GM18505 (cell line): Measurements from ENCODE around the gene MEN1.
A peak's percentile ranks its signal among the peaks of the same experiment; 100 is the strongest.
"Not testable (repeated sequence)": the region's sequence is repeated elsewhere in the genome, so short reads cannot be mapped to it uniquely, and the experiment has no call there.

Source experiments
- ATAC-seq: cut with Tn5 transposase; IDR thresholded peaks from one replicate; pipeline ENCODE4 v1.9.1; 2021; ENCODE audit not compliant: unreplicated experiment
- POLR2A ChIP-seq: IDR thresholded peaks from 4 replicates; pipeline ENCODE4 v1.6.1; 2011; ENCODE audit warnings: borderline replicate concordance; ENCODE audit not compliant: insufficient read depth, insufficient read length; ENCODE audit errors: extremely low read depth

The MEN1 gene

GRCh38 chr11:64833509-64833908 is 23.2 kb upstream of the MEN1 start:
- ATAC-seq = no peak
- no peak for TF ChIP-seq POLR2A

GRCh38 chr11:64833198-64833502 is 22.8 kb upstream of the MEN1 start:
- ATAC-seq = no peak
- no peak for TF ChIP-seq POLR2A

GRCh38 chr11:64832467-64833197 is 22.3 kb upstream of the MEN1 start:
- no peak for TF ChIP-seq POLR2A
- no peak for ATAC-seq

- ATAC-seq = no peak
- no peak for TF ChIP-seq POLR2A
These were observed 21.1 kb upstream of the MEN1 start for GRCh38 chr11:64831411-64831891.

- ATAC-seq = no peak
- no peak for TF ChIP-seq POLR2A
These were observed 19.3 kb upstream of the MEN1 start for GRCh38 chr11:64829536-64830251.

- TF ChIP-seq POLR2A = no peak
- ATAC-seq = no peak
These were observed 17.1 kb upstream of the MEN1 start for GRCh38 chr11:64827451-64827839.

GRCh38 chr11:64826578-64827450 is 16.5 kb upstream of the MEN1 start:
- ATAC-seq = no peak
- no peak for TF ChIP-seq POLR2A

- ATAC-seq = no peak
These were observed 15.7 kb upstream of the MEN1 start for GRCh38 chr11:64826062-64826461.

GRCh38 chr11:64823568-64824119 is 13.3 kb upstream of the MEN1 start:
- no peak for TF ChIP-seq POLR2A
- ATAC-seq = no peak

More at GRCh38 chr11:64826062-64826461, 15.7 kb upstream of the MEN1 start:
- TF ChIP-seq POLR2A = no peak

- TF ChIP-seq POLR2A = no peak
- ATAC-seq = no peak
These were observed 7.1 kb upstream of the MEN1 start for GRCh38 chr11:64817476-64817875.

GRCh38 chr11:64815433-64815832 is 5.1 kb upstream of the MEN1 start:
- ATAC-seq = not testable (repeated sequence)

- ATAC-seq = peak; percentile 44
- no peak for TF ChIP-seq POLR2A
These were observed 4.4 kb upstream of the MEN1 start for GRCh38 chr11:64814712-64815187.

GRCh38 chr11:64813826-64814225 is 3.5 kb upstream of the MEN1 start:
- no peak for TF ChIP-seq POLR2A
- no peak for ATAC-seq

- TF ChIP-seq POLR2A = no peak
- ATAC-seq = no peak
These were observed 531 bp upstream of the MEN1 start for GRCh38 chr11:64810891-64811272.

- peak; percentile 4 for ATAC-seq
- TF ChIP-seq POLR2A = no peak
These were observed 540 bp downstream of the MEN1 start for GRCh38 chr11:64809781-64810241.
